Fibroblast of lung (primary cell): ENCODE data around the gene MYOZ2. TPM values are rescaled to one million over a fixed set of nuclear protein-coding genes. Genes with fewer than 3 reads are reported as not detected.

Source experiments
- DNase-seq, 2 donors: peaks; one replicate each; pipeline versions ENCODE4 v3.0.0 to v3.0.0-alpha.2; 2010; ENCODE audit warnings: low read depth in 2 of 2
- H2AFZ ChIP-seq: 2 replicates; pipeline ENCODE4 v1.5.1; 2012; ENCODE audit warnings: low read length, control low read depth, inconsistent platforms
- H3K27ac ChIP-seq: 2 replicates; pipeline ENCODE4 v1.5.1; 2011; ENCODE audit warnings: low read length, control low read depth; ENCODE audit not compliant: insufficient read depth
- H3K27me3 ChIP-seq: 2 replicates; pipeline ENCODE4 v1.5.1; 2011; ENCODE audit warnings: mild to moderate bottlenecking, low read length; ENCODE audit not compliant: control insufficient read depth, insufficient read depth
- H3K36me3 ChIP-seq: 2 replicates; pipeline ENCODE4 v1.5.1; 2011; ENCODE audit warnings: low read length; ENCODE audit not compliant: control insufficient read depth, insufficient read depth
- H3K4me1 ChIP-seq: 2 replicates; pipeline ENCODE4 v1.5.1; 2011; ENCODE audit warnings: low read length; ENCODE audit not compliant: control insufficient read depth, insufficient read depth; ENCODE audit errors: extremely low read depth
- H3K4me2 ChIP-seq: 2 replicates; pipeline ENCODE4 v1.5.1; 2011; ENCODE audit warnings: low read length, control low read depth; ENCODE audit not compliant: insufficient read depth; ENCODE audit errors: extremely low read depth
- H3K4me3 ChIP-seq, 4 experiments: fragments of 200-600 bp in 1 of 4; sonication (generic) in 1 of 4; replicated peaks in 1 of 4; 2 replicates each; pipeline ENCODE4 v1.5.1; 2011 to 2016; ENCODE audit warnings: low read length in 4 of 4, low read depth in 3 of 4, mild to moderate bottlenecking in 3 of 4, control low read depth in 2 of 4, inconsistent platforms in 1 of 4, mixed read lengths in 1 of 4; ENCODE audit not compliant: insufficient read depth in 1 of 4; ENCODE audit errors: control extremely low read depth in 1 of 4
- H3K79me2 ChIP-seq: 2 replicates; pipeline ENCODE4 v1.5.1; 2012; ENCODE audit warnings: mild to moderate bottlenecking, low read length, inconsistent platforms; ENCODE audit not compliant: control insufficient read depth, insufficient read depth
- H3K9ac ChIP-seq: 2 replicates; pipeline ENCODE4 v1.5.1; 2011; ENCODE audit warnings: mild to moderate bottlenecking, low read length, control low read depth; ENCODE audit not compliant: insufficient read depth
- H3K9me3 ChIP-seq: 2 replicates; pipeline ENCODE4 v1.5.1; 2012; ENCODE audit warnings: low read depth, low read length; ENCODE audit not compliant: control insufficient read depth, insufficient read depth
- H4K20me1 ChIP-seq: 2 replicates; pipeline ENCODE4 v1.5.1; 2011; ENCODE audit warnings: low read length; ENCODE audit not compliant: control insufficient read depth, insufficient read depth; ENCODE audit errors: extremely low read depth
- EZH2 ChIP-seq: IDR thresholded peaks from 2 replicates; pipeline ENCODE4 v1.5.1; 2012; ENCODE audit warnings: low read length, control low read depth, mild to moderate bottlenecking; ENCODE audit errors: missing control alignments
- polyA plus RNA-seq, 2 donors: library from polyadenylated mRNA; depleted of rRNA in 1 of 2; stranded (reverse) in 1 of 2; unstranded in 1 of 2; fragments of >200 nt; gene quantifications; 2 replicates each; pipeline ENCODE4 v1.2.1, GENCODE V29; 2011 to 2012; ENCODE audit warnings: missing spikeins in 1 of 2
- total RNA-seq: library from RNA; depleted of rRNA; stranded (reverse); fragments of >200 nt; gene quantifications from 2 replicates; pipeline ENCODE4 v1.2.1, GENCODE V29; 2014
- TF ChIP-seq, protein P1 (sequence below), 2 donors: IDR thresholded peaks in 1 of 2; conservative IDR thresholded peaks in 1 of 2; 1 replicate in 1 of 2; 2 replicates in 1 of 2; pipeline ENCODE4 v1.5.1; 2011 to 2012; ENCODE audit warnings: low read length in 2 of 2, control low read depth in 1 of 2, inconsistent platforms in 1 of 2, low read depth in 1 of 2, mild to moderate bottlenecking in 1 of 2

Gene MYOZ2
- total and polyA plus RNA-seq, 2 donors (not counting 1 experiment from before 2014, with no cell fraction given): 0.17 to 0.59 TPM

DNA sequence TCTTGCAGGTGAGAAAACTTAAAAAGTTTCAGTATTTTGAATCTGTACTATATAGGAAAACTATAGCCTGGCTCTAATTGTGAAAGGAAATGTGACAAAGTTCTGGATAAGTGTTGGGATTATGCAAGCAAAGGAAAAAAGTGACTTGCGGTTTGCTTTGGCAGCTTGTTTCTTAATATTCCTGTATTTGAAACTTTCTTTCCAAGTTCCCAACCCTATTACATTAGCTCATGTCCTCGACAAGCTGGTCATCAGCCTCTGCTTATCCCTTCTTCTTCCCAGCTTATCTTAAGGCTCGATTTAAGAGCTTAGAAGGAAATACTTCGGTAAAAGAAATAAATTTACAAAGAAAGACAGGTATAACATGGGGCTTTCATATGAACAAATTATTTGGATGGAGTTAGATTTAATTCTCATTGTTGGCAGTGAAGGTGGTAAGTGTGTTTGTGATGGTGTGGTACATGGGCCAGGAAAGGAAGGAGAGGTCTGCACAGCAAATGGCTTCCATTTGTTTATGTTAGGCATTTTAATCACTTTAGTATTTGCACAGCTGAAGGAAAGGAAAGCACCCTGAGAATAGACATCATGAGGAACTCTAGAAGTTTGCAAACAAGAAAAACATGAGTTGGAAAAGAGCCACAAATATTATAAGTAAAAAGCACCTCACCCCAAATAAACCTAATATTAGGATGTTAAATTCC lies 5.1 kb upstream of the MYOZ2 start:
- H3K4me2 ChIP-seq: no peak overlapping the region
- H3K4me1 ChIP-seq: peaks cover 2% of the 10 kb centered on the region
- no peak overlapping the region for H3K4me3 ChIP-seq
- peak in 1 of 2 donors; percentile 79 for DNase-seq
- no peaks in the 10 kb centered on the region for H3K79me2 ChIP-seq
- H3K27me3 ChIP-seq: no peaks in the 10 kb centered on the region
- no peaks in the 10 kb centered on the region for H4K20me1 ChIP-seq
- peak overlapping the region; percentile 22 for H2AFZ ChIP-seq
- no peak overlapping the region for H3K27ac ChIP-seq
- no peaks in the 10 kb centered on the region for H3K36me3 ChIP-seq
- no peaks in the 10 kb centered on the region for H3K9me3 ChIP-seq
- no peak overlapping the region for H3K9ac ChIP-seq
- no peak for TF ChIP-seq EZH2
- TF ChIP-seq, protein P1, sequence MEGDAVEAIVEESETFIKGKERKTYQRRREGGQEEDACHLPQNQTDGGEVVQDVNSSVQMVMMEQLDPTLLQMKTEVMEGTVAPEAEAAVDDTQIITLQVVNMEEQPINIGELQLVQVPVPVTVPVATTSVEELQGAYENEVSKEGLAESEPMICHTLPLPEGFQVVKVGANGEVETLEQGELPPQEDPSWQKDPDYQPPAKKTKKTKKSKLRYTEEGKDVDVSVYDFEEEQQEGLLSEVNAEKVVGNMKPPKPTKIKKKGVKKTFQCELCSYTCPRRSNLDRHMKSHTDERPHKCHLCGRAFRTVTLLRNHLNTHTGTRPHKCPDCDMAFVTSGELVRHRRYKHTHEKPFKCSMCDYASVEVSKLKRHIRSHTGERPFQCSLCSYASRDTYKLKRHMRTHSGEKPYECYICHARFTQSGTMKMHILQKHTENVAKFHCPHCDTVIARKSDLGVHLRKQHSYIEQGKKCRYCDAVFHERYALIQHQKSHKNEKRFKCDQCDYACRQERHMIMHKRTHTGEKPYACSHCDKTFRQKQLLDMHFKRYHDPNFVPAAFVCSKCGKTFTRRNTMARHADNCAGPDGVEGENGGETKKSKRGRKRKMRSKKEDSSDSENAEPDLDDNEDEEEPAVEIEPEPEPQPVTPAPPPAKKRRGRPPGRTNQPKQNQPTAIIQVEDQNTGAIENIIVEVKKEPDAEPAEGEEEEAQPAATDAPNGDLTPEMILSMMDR (conservative IDR thresholded peaks at IDR 0.05 in 1 of 2, IDR thresholded peaks at IDR 0.05 in 1 of 2; ENCODE audit: low read depth in 1 of 2, low read length in 2 of 2): no peak

DNA sequence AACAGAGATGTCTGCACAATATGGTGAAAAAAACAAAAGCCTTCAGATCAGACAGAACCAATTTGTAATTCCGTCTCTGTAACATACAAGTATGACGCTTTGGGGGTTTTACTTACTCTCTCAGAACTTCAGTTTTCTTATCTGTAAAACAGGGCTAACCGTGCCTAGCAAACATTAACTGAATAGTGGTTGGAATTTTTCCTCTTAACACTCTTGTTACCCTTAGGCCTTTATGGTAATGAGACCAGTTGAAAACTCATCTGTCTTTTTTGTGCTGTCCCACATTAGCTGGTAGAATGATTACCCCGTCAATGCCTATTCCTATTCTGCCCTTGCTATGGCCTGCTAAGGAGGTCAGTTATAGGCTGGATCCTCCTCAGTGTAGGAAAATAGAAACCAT lies 4.5 kb upstream of the MYOZ2 start:
- Histone ChIP-seq H3K9me3 (no peaks in the 10 kb centered on the region), H3K27me3 (no peaks in the 10 kb centered on the region), H3K4me1 (peaks cover 4% of the 10 kb centered on the region), H3K27ac (no peak overlapping the region), H3K79me2 (no peaks in the 10 kb centered on the region), H3K9ac (no peak overlapping the region), H2AFZ (peak overlapping the region; percentile 16), H3K4me2 (no peak overlapping the region), H4K20me1 (no peaks in the 10 kb centered on the region), H3K4me3 (no peak overlapping the region), H3K36me3 (no peaks in the 10 kb centered on the region)
- no peak for DNase-seq
- TF ChIP-seq, protein P1 (conservative IDR thresholded peaks at IDR 0.05 in 1 of 2, IDR thresholded peaks at IDR 0.05 in 1 of 2; ENCODE audit: low read depth in 1 of 2, low read length in 2 of 2): no peak
- no peak for TF ChIP-seq EZH2

DNA sequence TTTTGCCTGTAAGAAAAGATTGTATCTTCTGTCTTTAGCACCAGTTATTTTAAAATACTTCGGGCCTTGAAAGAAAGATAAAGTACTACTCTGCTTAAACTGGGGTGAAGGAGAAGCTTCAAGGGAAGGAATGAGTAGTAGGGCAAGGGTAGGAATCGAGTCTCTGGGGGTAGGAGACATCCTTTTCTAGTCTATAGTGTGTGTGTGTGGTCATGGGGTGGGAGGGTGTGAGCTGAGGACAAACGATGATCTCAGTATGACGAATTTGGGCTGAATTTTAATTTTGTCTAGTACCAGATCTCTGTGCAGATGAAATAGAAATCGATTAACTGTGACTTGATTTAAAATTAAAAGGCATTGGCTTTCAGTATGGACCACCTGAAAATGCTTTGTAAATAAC lies 3.3 kb upstream of the MYOZ2 start:
- TF ChIP-seq, protein P1 (conservative IDR thresholded peaks at IDR 0.05 in 1 of 2, IDR thresholded peaks at IDR 0.05 in 1 of 2; ENCODE audit: low read depth in 1 of 2, low read length in 2 of 2): no peak
- TF ChIP-seq EZH2: no peak
- no peaks in the 10 kb centered on the region for H3K79me2 ChIP-seq
- no peak overlapping the region for H3K27ac ChIP-seq
- H3K4me1 ChIP-seq: peaks cover 4% of the 10 kb centered on the region
- H3K4me2 ChIP-seq: no peak overlapping the region
- H4K20me1 ChIP-seq: no peaks in the 10 kb centered on the region
- no peaks in the 10 kb centered on the region for H3K36me3 ChIP-seq
- no peaks in the 10 kb centered on the region for H3K9me3 ChIP-seq
- DNase-seq: peak in 1 of 2 donors; percentile 27
- no peak overlapping the region for H3K4me3 ChIP-seq
- no peaks in the 10 kb centered on the region for H3K27me3 ChIP-seq
- H3K9ac ChIP-seq: no peak overlapping the region
- peak overlapping the region; percentile 51 for H2AFZ ChIP-seq
